Epithelial cell of proximal tubule (primary cell): ENCODE measurements around the gene KRTAP9-6. TPM values are rescaled to one million over a fixed set of nuclear protein-coding genes. Genes with fewer than 3 reads are reported as not detected.

Experiments used
- total RNA-seq: library from RNA; depleted of rRNA; stranded (reverse); fragments of >200 nt; gene quantifications from 2 replicates; pipeline ENCODE4 v1.2.3, GENCODE V29; 2015

The KRTAP9-6 gene
- total RNA-seq, 1 donor from 2014 or later = not detected

Other genes starting within 250 kb of the KRTAP9-6 start
- not detected in 2 replicates for gene KRTAP1-5, start 238.2 kb upstream of the KRTAP9-6 start, total RNA-seq
- gene KRTAP1-4, start 235.2 kb upstream of the KRTAP9-6 start, total RNA-seq = not detected in 2 replicates
- gene KRTAP1-3, start 230.5 kb upstream of the KRTAP9-6 start, total RNA-seq = not detected in 2 replicates
- not detected in 2 replicates for gene KRTAP1-1, start 223.9 kb upstream of the KRTAP9-6 start, total RNA-seq
- gene KRTAP2-1, start 218.1 kb upstream of the KRTAP9-6 start, total RNA-seq = not detected in 2 replicates
- not detected in 2 replicates for gene KRTAP2-2, start 210.1 kb upstream of the KRTAP9-6 start, total RNA-seq
- 11.6 and 26.7 TPM in 2 replicates for gene KRTAP2-3, start 205.3 kb upstream of the KRTAP9-6 start, total RNA-seq
- not detected in 2 replicates for gene KRTAP2-4, start 199.5 kb upstream of the KRTAP9-6 start, total RNA-seq
- not detected in 2 replicates for gene KRTAP4-7, start 181.2 kb upstream of the KRTAP9-6 start, total RNA-seq
- gene KRTAP4-8, start 167.2 kb upstream of the KRTAP9-6 start, total RNA-seq = not detected in 2 replicates
- not detected in 2 replicates for gene KRTAP4-16, start 163.2 kb upstream of the KRTAP9-6 start, total RNA-seq
- 0.58 TPM in 1 of 2 replicates, not detected in the other for gene KRTAP4-9, start 160.0 kb upstream of the KRTAP9-6 start, total RNA-seq
- not detected in 2 replicates for gene KRTAP4-11, start 147.0 kb upstream of the KRTAP9-6 start, total RNA-seq
- gene KRTAP4-12, start 141.2 kb upstream of the KRTAP9-6 start, total RNA-seq = not detected in 2 replicates
- gene KRTAP4-6, start 124.8 kb upstream of the KRTAP9-6 start, total RNA-seq = not detected in 2 replicates
- not detected in 2 replicates for gene KRTAP4-5, start 115.6 kb upstream of the KRTAP9-6 start, total RNA-seq
- gene KRTAP4-4, start 104.6 kb upstream of the KRTAP9-6 start, total RNA-seq = not detected in 2 replicates
- gene KRTAP4-3, start 97.2 kb upstream of the KRTAP9-6 start, total RNA-seq = not detected in 2 replicates
- gene KRTAP4-2, start 87.2 kb upstream of the KRTAP9-6 start, total RNA-seq = not detected in 2 replicates
- gene KRTAP4-1, start 80.5 kb upstream of the KRTAP9-6 start, total RNA-seq = not detected in 2 replicates
- gene KRTAP9-1, start 75.5 kb upstream of the KRTAP9-6 start, total RNA-seq = not detected in 2 replicates
- gene KRTAP9-2, start 38.7 kb upstream of the KRTAP9-6 start, total RNA-seq = not detected in 2 replicates
- gene KRTAP9-3, start 32.9 kb upstream of the KRTAP9-6 start, total RNA-seq = not detected in 2 replicates
- gene KRTAP9-8, start 27.4 kb upstream of the KRTAP9-6 start, total RNA-seq = not detected in 2 replicates
- gene KRTAP9-4, start 15.7 kb upstream of the KRTAP9-6 start, total RNA-seq = not detected in 2 replicates
- not detected in 2 replicates for gene KRTAP9-9, start 10.0 kb upstream of the KRTAP9-6 start, total RNA-seq
- not detected in 2 replicates for gene KRTAP9-7, start 10.3 kb downstream of the KRTAP9-6 start, total RNA-seq
- not detected in 2 replicates for gene KRTAP29-1, start 37.5 kb downstream of the KRTAP9-6 start, total RNA-seq
- not detected in 2 replicates for gene KRTAP16-1, start 43.9 kb downstream of the KRTAP9-6 start, total RNA-seq
- gene KRTAP17-1, start 50.3 kb downstream of the KRTAP9-6 start, total RNA-seq = not detected in 2 replicates
- not detected in 2 replicates for gene KRT33A, start 85.5 kb downstream of the KRTAP9-6 start, total RNA-seq
- gene KRT33B, start 104.4 kb downstream of the KRTAP9-6 start, total RNA-seq = 0.29 TPM in 2 replicates
- gene KRT34, start 116.9 kb downstream of the KRTAP9-6 start, total RNA-seq = 4.2 and 15.1 TPM in 2 replicates
- not detected in 2 replicates for gene KRT31, start 132.2 kb downstream of the KRTAP9-6 start, total RNA-seq
- not detected in 2 replicates for gene KRT37, start 159.2 kb downstream of the KRTAP9-6 start, total RNA-seq
- gene KRT38, start 175.6 kb downstream of the KRTAP9-6 start, total RNA-seq = not detected in 2 replicates
- not detected in 2 replicates for gene KRT32, start 202.0 kb downstream of the KRTAP9-6 start, total RNA-seq
- not detected in 2 replicates for gene KRT35, start 215.8 kb downstream of the KRTAP9-6 start, total RNA-seq
- not detected in 2 replicates for gene KRT36, start 224.5 kb downstream of the KRTAP9-6 start, total RNA-seq
- gene KRT13, start 240.2 kb downstream of the KRTAP9-6 start, total RNA-seq = 1.0 and 2.0 TPM in 2 replicates